ENCODE results near the gene DHH. TPM values are rescaled to one million over a fixed set of nuclear protein-coding genes. Genes with fewer than 3 reads are reported as not detected.

DHH gene
- total and polyA plus RNA-seq, 9 of the 15 experiments (the other 6 are each of a cell fraction or from before 2014, with no cell fraction given): 0.07 to 2.6 (median 0.54) TPM

- Histone ChIP-seq H4K20me1 (replicated peaks; ENCODE audit: control insufficient read depth, insufficient read depth, low read length) (peaks cover 4% of the 10 kb centered on the region), H2AFZ (ENCODE audit: low read depth, low read length) (no peak overlapping the region), H3K4me3 (no peak overlapping the region), H3K27me3 (ENCODE audit: control insufficient read depth in 2 of 2, insufficient read depth in 2 of 2, low read length in 2 of 2) (no peaks in the 10 kb centered on the region), H3K27ac (ENCODE audit: extremely low read depth, low read depth, low read length) (no peak overlapping the region), H3K9ac (ENCODE audit: insufficient read depth in 1 of 2, low read depth in 2 of 2, low read length in 2 of 2) (no peak overlapping the region), H3K4me1 (replicated peaks in 1 of 2; ENCODE audit: control insufficient read depth in 2 of 2, insufficient read depth in 2 of 2, low read length in 2 of 2) (0 out of 5 replicates have a peak, but pooled peaks cover 0 to 3% of the 10 kb centered on the region in 2 experiments), H3K36me3 (ENCODE audit: control insufficient read depth, insufficient read depth, low read length) (peaks cover 96% of the 10 kb centered on the region), H3K9me3 (replicated peaks; ENCODE audit: control insufficient read depth, insufficient read depth, low read depth, low read length) (no peaks in the 10 kb centered on the region), H3K9me1 (ENCODE audit: control insufficient read depth, insufficient read depth, low read length) (no peaks in the 10 kb centered on the region), H3K79me2 (ENCODE audit: control insufficient read depth, insufficient read depth, low read length) (no peaks in the 10 kb centered on the region), H3K4me2 (ENCODE audit: insufficient read depth, low read length) (no peak overlapping the region)
- TF ChIP-seq RBFOX2 (IDR thresholded peaks at IDR 0.05; ENCODE audit: low read depth, low read length): peak; percentile 5; the same call in 1 of the 2 replicates
- no peak for TF ChIP-seq CREB3L1 (IDR thresholded peaks at IDR 0.05; ENCODE audit: borderline replicate concordance, low read depth)
- TF ChIP-seq ETV5 (CRISPR knock-in tag; IDR thresholded peaks at IDR 0.05; ENCODE audit: low read depth): no peak
- peak; percentile 31; the same call in 1 of the 2 replicates for TF ChIP-seq POLR2G (IDR thresholded peaks at IDR 0.05; ENCODE audit: low read depth, low read length)
- FAIRE-seq: no peak
- in situ Hi-C loops (cut with MboI): no loop called here
- no peak for DNase-seq (ENCODE audit: extremely low read depth in 1 of 4, low spot score in 3 of 4)
- no peak for ATAC-seq
- POLR2A ChIA-PET: interaction anchor here (0.7 to 12.9 kb wide), 4 partner anchors 16 to 91 kb away, joined by 3 to 78 read pairs (median 6); partner anchors contain the start of genes PRKAG1 and TUBA1B
- intact Hi-C loops (cut with micrococcal nuclease): no loop called here
- WGBS (ENCODE audit: insufficient coverage, low coverage, missing lambda C conversion rate): 99% methylated on average over 8 of the region's 14 CpGs
- no TSS peak for BruUV-seq (replicated peaks)
- CTCF ChIA-PET (ENCODE audit: low intra/inter-chr PET ratio): no interaction called here
These were observed 54.2 kb downstream of the DHH start for GRCh38 chr12:49040364-49040855.
